ENCODE measurements around the gene GABRG3.

The GABRG3 gene

GRCh38 chr15:27324886-27325615 lies 354.1 kb downstream of the GABRG3 start:
- Histone ChIP-seq H3K4me1 (ENCODE audit: control insufficient read depth, insufficient read depth, low read length) (no peaks in the 10 kb centered on the region), H3K27ac (ENCODE audit: extremely low read depth, low read depth, low read length) (no peak overlapping the region), H3K4me3 (ENCODE audit: low read depth, low read length) (no peak overlapping the region), H3K36me3 (ENCODE audit: control insufficient read depth in 2 of 2, insufficient read depth in 1 of 2, low read length in 2 of 2) (no peaks in the 10 kb centered on the region), H3K9me3 (ENCODE audit: control insufficient read depth, insufficient read depth, low read depth, low read length) (no peaks in the 10 kb centered on the region)
- TF ChIP-seq ZNF2 (tag by site-specific recombination; IDR thresholded peaks at IDR 0.05) (no peak), GLIS2 (tag by site-specific recombination; IDR thresholded peaks at IDR 0.05) (no peak), GLIS1 (tag by site-specific recombination; IDR thresholded peaks at IDR 0.05) (no peak), GLI4 (tag by site-specific recombination; IDR thresholded peaks at IDR 0.05) (no peak), ZBTB20 (tag by site-specific recombination; IDR thresholded peaks at IDR 0.05) (no peak), ZNF155 (tag by site-specific recombination; IDR thresholded peaks at IDR 0.05) (no peak), PRDM4 (tag by site-specific recombination; IDR thresholded peaks at IDR 0.05) (no peak), INSM2 (tag by site-specific recombination; IDR thresholded peaks at IDR 0.05) (no peak), ZNF266 (tag by site-specific recombination; IDR thresholded peaks at IDR 0.05; ENCODE audit: low read depth) (no peak), KLF1 (tag by site-specific recombination; IDR thresholded peaks at IDR 0.05) (no peak), EGR2 (tag by site-specific recombination; IDR thresholded peaks at IDR 0.05; ENCODE audit: low read depth) (no peak), GFI1B (tag by site-specific recombination; IDR thresholded peaks at IDR 0.05) (no peak), OVOL3 (tag by site-specific recombination; IDR thresholded peaks at IDR 0.05) (no peak), ZNF645 (tag by site-specific recombination; IDR thresholded peaks at IDR 0.05) (no peak), ZNF16 (tag by site-specific recombination; IDR thresholded peaks at IDR 0.05; ENCODE audit: low read depth) (no peak), ZNF785 (tag by site-specific recombination; IDR thresholded peaks at IDR 0.05) (no peak), SCRT1 (tag by site-specific recombination; IDR thresholded peaks at IDR 0.05; ENCODE audit: borderline replicate concordance) (no peak)
- ChIA-PET POLR2A (no interaction called here), CTCF (no interaction called here)

- H3K27ac ChIP-seq (ENCODE audit: extremely low read depth, low read depth, low read length) = no peak overlapping the region
- H3K4me1 ChIP-seq (ENCODE audit: control insufficient read depth, insufficient read depth, low read length) = no peaks in the 10 kb centered on the region
- H3K9me3 ChIP-seq (ENCODE audit: control insufficient read depth, insufficient read depth, low read depth, low read length) = no peaks in the 10 kb centered on the region
- H3K4me3 ChIP-seq (ENCODE audit: low read depth, low read length) = no peak overlapping the region
- H3K36me3 ChIP-seq (ENCODE audit: control insufficient read depth in 2 of 2, insufficient read depth in 1 of 2, low read length in 2 of 2) = no peaks in the 10 kb centered on the region
- ChIA-PET CTCF (no interaction called here), POLR2A (no interaction called here)
- TF ChIP-seq ZSCAN30 (tag by site-specific recombination; IDR thresholded peaks at IDR 0.05) (no peak), ZSCAN18 (tag by site-specific recombination; IDR thresholded peaks at IDR 0.05) (no peak), ZSCAN5A (tag by site-specific recombination; IDR thresholded peaks at IDR 0.05) (no peak), SALL2 (tag by site-specific recombination; IDR thresholded peaks at IDR 0.05; ENCODE audit: borderline replicate concordance) (no peak), ZBTB20 (tag by site-specific recombination; IDR thresholded peaks at IDR 0.05) (no peak), ZNF223 (tag by site-specific recombination; IDR thresholded peaks at IDR 0.05) (no peak), ELK4 (IDR thresholded peaks at IDR 0.05; ENCODE audit: borderline replicate concordance, low read depth, low read length) (no peak), RBAK (tag by site-specific recombination; IDR thresholded peaks at IDR 0.05) (no peak), GLIS2 (tag by site-specific recombination; IDR thresholded peaks at IDR 0.05) (no peak), ZNF626 (tag by site-specific recombination; IDR thresholded peaks at IDR 0.05) (no peak), ZNF391 (tag by site-specific recombination; IDR thresholded peaks at IDR 0.05; ENCODE audit: borderline replicate concordance, low read depth) (no peak)
Measured at GRCh38 chr15:27327467-27328025, 356.6 kb downstream of the GABRG3 start.
